Lower leg skin (tissue), 4 donors: ENCODE results near the gene SMS. TPM values are rescaled to one million over a fixed set of nuclear protein-coding genes. Genes with fewer than 3 reads are reported as not detected.
"Not testable (repeated sequence)": the region's sequence is repeated elsewhere in the genome, so short reads cannot be mapped to it uniquely, and the experiment has no call there.

Experiments used
- DNase-seq, 2 donors: peaks; one replicate each; pipeline ENCODE4 v3.0.0-alpha.2; 2019; ENCODE audit warnings: low spot score in 2 of 2
- H3K4me3 ChIP-seq: fragments of 200-600 bp; sonication (generic); 2 replicates; pipeline ENCODE4 v1.5.1; 2017; ENCODE audit warnings: mild to moderate bottlenecking, low read depth; ENCODE audit not compliant: poor library complexity, severe bottlenecking
- POLR2A ChIP-seq, 2 donors: fragments of 450-650 bp; IDR thresholded peaks; one replicate each; pipeline ENCODE4 v1.6.1; 2016 to 2017; ENCODE audit warnings: antibody characterized with exemption in 2 of 2, mild to moderate bottlenecking in 1 of 2, moderate library complexity in 1 of 2
- WGBS, 2 donors: methylation state at CpG; one replicate each; pipeline ENCODE4 v1.1.5; 2018; 5-methylcytosine and 5-hydroxymethylcytosine counted together
- intact Hi-C: fragments of 100-400 bp; cut with DNase I; formaldehyde crosslinking; loops from one replicate; pipeline ENCODE4 v1.15.0; 2023; ENCODE audit warnings: low total_unique reads
- total RNA-seq, 4 donors: library from RNA; depleted of rRNA; stranded (reverse); fragments of >200 nt; gene quantifications; one replicate each; pipeline ENCODE4 v1.1.0, GENCODE V29; 2016
- TF ChIP-seq, protein P1 (sequence below), 3 donors: fragments of 450-650 bp; IDR thresholded peaks; one replicate each; pipeline ENCODE4 v1.5.1; 2016; ENCODE audit warnings: antibody characterized with exemption in 3 of 3, mild to moderate bottlenecking in 3 of 3, moderate library complexity in 2 of 3

The SMS gene
- total RNA-seq, 4 donors from 2014 or later: 20.2 to 30.6 (median 24.0) TPM

GRCh38 chrX:21946925-21947641 is 6.6 kb downstream of the SMS start:
- intact Hi-C loops: no loop called here
- no peak for TF ChIP-seq POLR2A (IDR thresholded peaks at IDR 0.05)
- TF ChIP-seq, protein P1, sequence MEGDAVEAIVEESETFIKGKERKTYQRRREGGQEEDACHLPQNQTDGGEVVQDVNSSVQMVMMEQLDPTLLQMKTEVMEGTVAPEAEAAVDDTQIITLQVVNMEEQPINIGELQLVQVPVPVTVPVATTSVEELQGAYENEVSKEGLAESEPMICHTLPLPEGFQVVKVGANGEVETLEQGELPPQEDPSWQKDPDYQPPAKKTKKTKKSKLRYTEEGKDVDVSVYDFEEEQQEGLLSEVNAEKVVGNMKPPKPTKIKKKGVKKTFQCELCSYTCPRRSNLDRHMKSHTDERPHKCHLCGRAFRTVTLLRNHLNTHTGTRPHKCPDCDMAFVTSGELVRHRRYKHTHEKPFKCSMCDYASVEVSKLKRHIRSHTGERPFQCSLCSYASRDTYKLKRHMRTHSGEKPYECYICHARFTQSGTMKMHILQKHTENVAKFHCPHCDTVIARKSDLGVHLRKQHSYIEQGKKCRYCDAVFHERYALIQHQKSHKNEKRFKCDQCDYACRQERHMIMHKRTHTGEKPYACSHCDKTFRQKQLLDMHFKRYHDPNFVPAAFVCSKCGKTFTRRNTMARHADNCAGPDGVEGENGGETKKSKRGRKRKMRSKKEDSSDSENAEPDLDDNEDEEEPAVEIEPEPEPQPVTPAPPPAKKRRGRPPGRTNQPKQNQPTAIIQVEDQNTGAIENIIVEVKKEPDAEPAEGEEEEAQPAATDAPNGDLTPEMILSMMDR (IDR thresholded peaks at IDR 0.05): no peak
- WGBS, 2 donors: 41 to 44% methylated on average over 7 of the region's 7 CpGs
- H3K4me3 ChIP-seq: no peak overlapping the region
- DNase-seq: no peak

GRCh38 chrX:21947671-21948070 is 7.2 kb downstream of the SMS start:
- H3K4me3 ChIP-seq: no peak overlapping the region
- intact Hi-C loops: no loop called here
- DNase-seq: no peak
- TF ChIP-seq, protein P1 (IDR thresholded peaks at IDR 0.05): no peak
- TF ChIP-seq POLR2A (IDR thresholded peaks at IDR 0.05): no peak
- 52 to 64% methylated on average over 6 of the region's 6 CpGs for WGBS, 2 donors

- H3K4me3 ChIP-seq: no peak overlapping the region
- DNase-seq: no peak
- no peak for TF ChIP-seq POLR2A (IDR thresholded peaks at IDR 0.05)
- TF ChIP-seq, protein P1 (IDR thresholded peaks at IDR 0.05): no peak
- 81 to 82% methylated on average over 8 of the region's 8 CpGs for WGBS, 2 donors
- intact Hi-C loops: no loop called here
Observed at GRCh38 chrX:21948897-21949578, 8.5 kb downstream of the SMS start.

- TF ChIP-seq, protein P1 (IDR thresholded peaks at IDR 0.05): no peak
- TF ChIP-seq POLR2A (IDR thresholded peaks at IDR 0.05): no peak
- no peak overlapping the region for H3K4me3 ChIP-seq
- DNase-seq: no peak
- intact Hi-C loops: no loop called here
- 65 to 82% methylated on average over 5 of the region's 5 CpGs for WGBS, 2 donors
Observed at GRCh38 chrX:21949689-21950088, 9.2 kb downstream of the SMS start.

- DNase-seq, H3K4me3 ChIP-seq, intact Hi-C loops: not testable (repeated sequence)
- 91 to 96% methylated on average over 1 of the region's 1 CpG for WGBS, 2 donors
Observed at GRCh38 chrX:21950557-21950956, 10.0 kb downstream of the SMS start.

DNA sequence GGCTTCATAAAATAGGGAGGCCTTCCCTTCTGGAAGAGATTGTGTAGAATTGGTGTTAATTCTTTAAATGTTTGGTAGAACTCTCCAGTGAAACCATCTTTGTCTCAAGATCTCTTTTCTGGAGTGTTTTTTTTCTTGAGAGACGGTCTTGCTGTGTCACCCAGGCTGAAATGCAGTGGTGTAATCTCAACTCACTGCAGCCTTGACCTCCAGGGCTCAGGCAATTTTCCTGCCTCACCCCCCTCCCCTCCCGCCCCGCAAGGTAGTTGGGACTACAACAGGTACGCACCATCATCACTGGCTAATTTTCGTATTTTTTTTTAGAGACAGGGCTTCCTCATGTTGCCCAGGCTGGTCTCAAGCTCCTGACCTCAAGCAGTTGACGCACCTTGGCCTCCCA is 12.1 kb downstream of the SMS start:
- no peak overlapping the region for H3K4me3 ChIP-seq
- intact Hi-C loops: no loop called here
- no peak for DNase-seq
- TF ChIP-seq, protein P1 (IDR thresholded peaks at IDR 0.05): no peak
- TF ChIP-seq POLR2A (IDR thresholded peaks at IDR 0.05): no peak
- WGBS, 2 donors: 80 to 81% methylated on average over 6 of the region's 6 CpGs

DNA sequence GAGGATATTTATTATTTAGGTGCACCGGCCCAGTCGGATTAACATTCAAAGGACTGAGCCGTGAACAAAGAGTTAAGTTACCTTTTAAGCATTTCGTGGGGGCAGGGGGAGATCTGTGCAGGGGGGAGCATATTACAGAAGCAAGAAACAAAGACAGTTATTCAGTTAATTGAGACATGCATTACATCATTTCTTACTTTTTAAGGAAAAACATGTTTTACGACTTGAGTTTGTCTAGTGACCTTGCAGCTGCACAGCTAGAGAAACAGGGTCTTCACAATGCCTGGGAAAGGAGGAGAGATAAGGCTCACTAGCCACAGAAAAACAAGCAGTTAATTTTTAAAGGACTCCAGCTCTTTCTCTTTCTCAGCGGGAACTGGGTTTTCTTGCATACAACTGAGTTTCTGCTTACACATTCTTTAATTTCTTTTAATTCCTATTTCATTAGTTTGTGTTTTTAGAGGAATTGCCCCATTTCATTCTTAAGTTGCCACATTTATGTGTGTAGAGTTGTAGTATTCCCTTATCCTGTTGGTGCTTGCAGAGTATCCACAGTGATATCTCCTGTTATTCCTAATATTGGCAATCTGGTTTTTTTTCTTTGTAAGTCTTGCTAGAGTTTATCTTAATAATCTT is 12.8 kb downstream of the SMS start:
- WGBS, 2 donors: 81 to 85% methylated on average over 6 of the region's 6 CpGs
- H3K4me3 ChIP-seq, DNase-seq, intact Hi-C loops: not testable (repeated sequence)
